Measurements from ENCODE around the gene PACS2. TPM values are rescaled to one million over a fixed set of nuclear protein-coding genes. Genes with fewer than 3 reads are reported as not detected.

The PACS2 gene
- total and polyA plus RNA-seq, 2 of the 8 experiments (the other 6 are each of a cell fraction or from before 2014, with no cell fraction given), result 38.0 to 62.8 TPM

- TF ChIP-seq SRF (IDR thresholded peaks at IDR 0.05; ENCODE audit: low read depth, low read length) (no peak), ATF3 (IDR thresholded peaks at IDR 0.05; ENCODE audit: insufficient read depth, low read depth, low read length) (no peak), ATF2 (IDR thresholded peaks at IDR 0.05; ENCODE audit: low read length) (no peak)
These were observed 35.4 kb downstream of the PACS2 start (continued) for GRCh38 chr14:105349992-105350391.

Data from H1 (cell line).